NAMALWA (cell line): ENCODE measurements around the gene PLEKHA6.
"Not testable (repeated sequence)": the region's sequence is repeated elsewhere in the genome, so short reads cannot be mapped to it uniquely, and the experiment has no call there.

Experiments used
- DNase-seq: peaks from one replicate; pipeline ENCODE4 v3.0.0-alpha.2; 2015; ENCODE audit warnings: low spot score

The PLEKHA6 gene

DNA sequence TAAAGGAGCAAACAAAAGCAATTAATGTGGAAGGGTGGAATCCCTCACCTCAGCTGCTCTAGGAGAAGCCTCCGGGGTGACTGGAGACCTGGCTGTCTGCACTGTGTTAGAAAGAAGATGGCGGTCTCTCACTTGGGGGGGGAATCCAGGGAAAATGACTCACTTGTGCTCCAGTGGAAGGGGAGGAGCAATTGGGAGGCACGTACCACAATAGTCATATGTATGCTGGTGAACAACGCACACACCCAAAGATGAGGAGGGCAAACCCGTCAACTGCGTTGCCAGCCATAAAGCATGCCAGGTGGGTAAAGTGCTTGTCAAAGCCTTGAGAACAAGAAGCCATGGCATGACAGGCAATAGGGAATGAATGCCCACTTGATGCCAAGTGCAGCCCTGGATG is 22.1 kb downstream of the PLEKHA6 start:
- no peak for DNase-seq

GRCh38 chr1:204337036-204337429 is 22.7 kb downstream of the PLEKHA6 start:
- no peak for DNase-seq

DNA sequence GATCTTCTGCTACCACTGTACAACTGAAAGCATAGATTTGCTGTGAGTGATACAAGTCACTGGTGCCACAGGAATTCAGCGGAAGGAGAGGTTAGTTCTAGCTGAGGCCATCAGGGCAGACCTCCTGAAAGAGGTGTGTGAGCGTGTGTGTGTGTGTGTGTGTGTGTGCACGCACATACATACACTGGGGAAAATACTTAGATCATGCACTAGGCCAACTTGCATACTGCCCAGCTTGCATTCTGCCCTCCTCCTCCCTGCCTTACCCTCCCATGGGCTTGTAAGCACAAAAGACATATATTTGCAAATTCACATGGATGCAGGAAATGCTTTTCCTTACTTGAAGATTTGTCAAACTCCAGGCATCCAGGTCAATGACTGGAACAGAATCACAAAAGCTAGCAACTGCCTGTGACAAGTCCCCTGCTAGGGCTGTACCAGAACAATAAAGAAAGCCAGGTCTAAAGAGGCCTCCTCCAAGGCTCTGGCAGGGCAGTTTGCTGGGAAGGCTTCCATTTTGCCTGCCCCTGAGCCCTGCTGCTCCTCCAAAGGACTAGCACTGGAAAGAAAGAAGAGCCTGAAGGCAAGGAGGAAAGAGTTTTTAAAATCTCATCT is 23.2 kb downstream of the PLEKHA6 start:
- DNase-seq = no peak

- DNase-seq = no peak
Measured at GRCh38 chr1:204335533-204335932, 24.2 kb downstream of the PLEKHA6 start.

DNA sequence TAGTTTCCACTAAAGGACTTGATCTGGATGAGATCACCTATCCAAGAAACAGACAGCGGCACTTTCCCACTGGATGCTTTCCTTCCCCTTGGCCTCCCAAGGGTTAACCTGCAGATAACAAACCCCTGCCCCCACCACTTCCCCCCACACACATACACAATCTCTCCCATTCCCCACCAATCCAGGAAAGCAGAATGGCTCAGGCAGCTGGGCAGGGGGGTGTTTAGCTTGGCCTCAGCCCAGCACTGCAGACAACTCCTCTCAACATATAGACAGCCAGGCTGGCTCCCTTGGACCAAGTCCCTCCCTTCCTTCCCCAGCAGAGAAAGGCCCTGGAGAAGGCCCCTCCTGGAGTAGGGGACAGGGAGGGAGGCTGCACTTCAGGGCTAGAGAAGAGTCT is 24.6 kb downstream of the PLEKHA6 start:
- no peak for DNase-seq

GRCh38 chr1:204334455-204334854 is 25.3 kb downstream of the PLEKHA6 start:
- DNase-seq = no peak

DNA sequence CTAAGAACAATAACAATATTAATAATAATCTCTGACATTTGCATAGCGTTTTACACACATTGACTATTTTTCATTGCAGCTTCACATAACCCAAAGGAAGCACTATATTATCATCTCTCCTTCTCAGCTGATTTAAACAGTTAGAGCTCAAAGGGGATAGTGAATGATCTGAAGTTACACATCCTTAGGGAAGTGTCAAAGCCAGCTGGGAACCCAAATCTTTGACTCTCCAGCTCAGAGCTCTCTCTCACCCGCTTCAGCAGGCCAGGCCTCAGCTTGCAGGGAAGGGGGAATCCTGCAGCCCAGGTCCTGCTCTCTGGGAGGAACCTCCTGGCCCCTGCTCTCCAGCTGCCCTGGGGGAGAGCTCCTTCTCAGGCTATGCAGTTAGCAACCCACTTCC is 26.3 kb downstream of the PLEKHA6 start:
- DNase-seq = no peak

GRCh38 chr1:204331847-204332487 is 27.8 kb downstream of the PLEKHA6 start:
- no peak for DNase-seq

GRCh38 chr1:204331275-204331674 is 28.5 kb downstream of the PLEKHA6 start:
- no peak for DNase-seq

DNA sequence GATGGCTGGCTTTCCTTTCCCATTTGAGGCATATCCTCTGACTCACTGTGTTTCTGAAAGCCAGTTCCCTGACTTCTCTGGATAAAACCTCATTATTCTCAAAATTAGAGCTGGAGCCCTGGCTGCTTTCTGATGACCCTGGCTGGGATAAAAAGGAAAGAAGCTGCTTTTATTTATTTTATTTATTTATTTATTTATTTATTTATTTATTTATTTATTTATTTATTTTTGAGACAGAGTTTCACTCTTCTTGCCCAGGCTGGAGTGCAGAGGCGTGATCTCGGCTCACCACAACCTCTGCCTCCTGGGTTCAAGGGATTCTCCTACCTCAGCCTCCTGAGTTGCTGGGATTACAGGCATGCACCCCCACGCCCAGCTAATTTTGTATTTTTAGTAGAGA is 31.9 kb downstream of the PLEKHA6 start:
- DNase-seq = not testable (repeated sequence)

DNA sequence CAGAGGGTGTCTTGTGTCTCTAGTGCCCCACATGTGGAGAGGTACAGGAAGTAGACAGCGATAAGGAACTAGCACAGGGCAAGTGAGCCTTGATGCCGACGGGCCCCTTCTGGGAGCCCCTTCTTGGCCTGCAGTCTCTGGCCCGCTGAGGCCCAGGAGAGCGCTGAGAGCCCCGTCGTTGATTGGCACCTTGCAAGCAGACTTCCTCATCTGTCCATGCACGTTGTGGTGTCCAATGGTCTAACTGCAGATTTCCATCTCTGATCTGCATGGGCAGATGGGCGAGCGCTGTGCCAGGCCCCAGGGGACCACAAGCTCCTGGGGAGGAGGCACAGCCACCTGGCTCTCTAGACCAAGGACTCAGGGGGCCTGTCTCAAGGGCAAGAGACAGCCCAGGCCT is 32.4 kb downstream of the PLEKHA6 start:
- DNase-seq = no peak

DNA sequence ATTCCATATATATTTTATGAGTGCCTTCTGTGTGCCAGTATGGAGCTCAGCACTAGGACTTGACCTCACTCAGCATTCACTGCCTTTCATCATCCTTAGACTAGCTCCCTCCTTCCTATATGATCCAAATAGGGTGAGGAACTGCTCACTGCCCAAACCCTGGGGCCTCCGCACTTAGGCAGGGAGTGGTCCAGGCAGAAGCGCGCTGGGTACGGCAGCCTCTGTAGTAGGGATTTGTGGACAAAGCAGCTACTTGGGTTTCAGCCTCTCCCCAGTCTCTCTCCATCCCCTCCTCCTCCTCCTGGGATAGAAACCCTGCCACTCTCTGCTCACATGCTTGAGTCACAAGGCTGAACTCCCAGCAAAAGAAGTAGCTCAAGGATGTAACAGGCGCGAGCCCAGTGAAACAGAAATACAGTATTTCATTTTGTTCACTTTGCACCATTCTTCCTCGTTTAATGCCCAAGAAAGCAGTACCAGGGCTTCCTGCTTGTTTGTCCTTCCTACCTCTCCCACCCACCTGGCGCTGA is 32.9 kb downstream of the PLEKHA6 start:
- no peak for DNase-seq

DNA sequence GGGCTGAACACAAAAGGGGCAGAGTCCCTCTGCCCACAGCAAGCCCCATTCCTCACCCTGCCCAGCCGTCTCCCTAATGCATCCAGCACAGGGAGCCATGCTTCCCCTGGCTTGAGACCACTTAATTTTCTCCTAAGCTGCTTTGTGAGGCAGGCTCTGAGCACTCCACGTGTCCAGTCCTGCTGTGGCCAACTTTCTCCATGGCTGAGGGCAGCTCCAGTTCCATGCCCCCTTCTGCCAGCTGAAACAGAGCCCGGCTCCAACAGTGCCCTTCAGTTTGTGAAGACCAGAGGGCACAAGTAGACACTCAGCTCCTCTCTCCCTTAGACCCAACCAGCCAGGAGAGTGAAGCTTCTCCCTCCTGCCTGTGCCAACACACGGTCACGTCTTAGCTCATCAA is 33.8 kb downstream of the PLEKHA6 start:
- no peak for DNase-seq

- no peak for DNase-seq
Measured at GRCh38 chr1:204323887-204324286, 35.8 kb downstream of the PLEKHA6 start.

- DNase-seq = no peak
Measured at GRCh38 chr1:204322339-204322868, 37.3 kb downstream of the PLEKHA6 start.

- DNase-seq = no peak
Measured at GRCh38 chr1:204321665-204322064, 38.1 kb downstream of the PLEKHA6 start.

- no peak for DNase-seq
Measured at GRCh38 chr1:204321051-204321450, 38.7 kb downstream of the PLEKHA6 start.

DNA sequence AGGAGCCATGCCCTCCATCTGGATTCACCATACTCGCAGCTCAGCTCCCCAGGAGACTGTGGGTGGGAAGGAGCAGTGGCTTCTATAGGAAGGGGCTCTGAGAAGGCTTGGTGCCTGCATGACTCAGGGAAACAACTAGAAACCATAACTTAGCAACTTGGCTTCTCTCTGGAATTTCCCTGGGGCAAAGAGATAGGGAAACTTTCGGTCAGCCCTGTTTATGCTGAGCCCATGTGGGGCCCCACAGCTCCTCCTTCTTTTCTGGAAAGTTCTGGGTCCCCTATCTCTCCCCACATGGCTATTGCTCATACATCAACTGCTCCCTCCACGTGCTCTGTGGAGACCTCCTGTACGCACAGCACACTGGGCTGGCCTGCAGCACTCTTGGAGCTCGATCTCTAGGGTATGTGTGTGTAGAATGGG is 39.3 kb downstream of the PLEKHA6 start:
- DNase-seq = no peak

GRCh38 chr1:204319462-204319861 is 40.3 kb downstream of the PLEKHA6 start:
- no peak for DNase-seq

GRCh38 chr1:204319027-204319426 is 40.7 kb downstream of the PLEKHA6 start:
- DNase-seq = no peak

DNA sequence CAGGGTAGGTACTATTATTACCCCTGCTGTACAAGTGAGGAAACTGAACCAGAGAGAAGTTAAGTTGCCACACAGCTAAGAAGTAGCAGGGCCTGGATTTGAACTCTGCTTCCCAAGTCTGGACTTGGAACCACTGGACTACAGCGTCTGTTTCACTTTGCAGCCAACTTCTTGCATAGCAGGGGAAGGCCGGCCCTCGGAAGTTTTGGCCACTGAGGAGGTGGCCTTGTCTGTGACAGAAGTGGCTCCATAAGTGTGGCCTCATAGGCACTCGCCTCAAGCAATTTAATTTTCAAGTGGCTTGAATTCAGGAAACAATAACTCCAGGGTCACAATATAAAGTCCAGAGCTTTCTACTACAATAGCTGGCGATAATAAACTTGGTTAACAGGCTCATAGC is 41.4 kb downstream of the PLEKHA6 start:
- DNase-seq = no peak

- DNase-seq = no peak
Measured at GRCh38 chr1:204317170-204317569, 42.6 kb downstream of the PLEKHA6 start.

DNA sequence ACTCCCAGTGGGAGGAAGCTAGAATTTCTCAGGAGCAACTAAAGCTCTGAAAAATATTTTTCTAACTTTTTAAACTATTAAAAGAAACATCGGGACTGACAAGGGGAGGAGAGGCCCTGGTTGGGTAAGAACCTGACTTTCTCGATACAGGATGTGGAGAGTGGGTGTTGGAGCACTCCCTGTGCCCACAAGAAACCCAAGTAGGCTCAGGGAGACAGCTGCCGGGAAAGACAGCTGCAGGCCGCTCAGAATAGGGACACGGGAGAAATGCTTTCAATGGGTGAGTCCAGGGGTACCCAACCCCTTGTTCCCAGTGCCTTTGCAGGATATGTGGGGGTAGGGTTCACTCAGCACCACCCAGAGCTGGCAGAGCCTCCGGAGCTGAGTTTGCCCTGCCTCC is 43.6 kb downstream of the PLEKHA6 start:
- DNase-seq = no peak
